Tibial artery (tissue), 4 donors: ENCODE results near the gene RANBP3.
"Not testable (repeated sequence)": the region's sequence is repeated elsewhere in the genome, so short reads cannot be mapped to it uniquely, and the experiment has no call there.

Source experiments
- DNase-seq, 2 donors: peaks; one replicate each; pipeline ENCODE4 v3.0.0-alpha.2; 2019
- H3K27ac ChIP-seq, 2 donors: fragments of 200-600 bp; sonication (generic) in 1 of 2; 1 replicate in 1 of 2; 2 replicates in 1 of 2; pipeline ENCODE4 v1.5.1; 2018 to 2019; ENCODE audit warnings: mild to moderate bottlenecking in 1 of 2
- H3K27me3 ChIP-seq, 2 donors: fragments of 200-600 bp; sonication (generic) in 1 of 2; one replicate each; pipeline versions ENCODE4 v1.5.1 to v1.6.0; 2016 to 2019
- H3K36me3 ChIP-seq, 3 donors: fragments of 200-600 bp; sonication (generic) in 2 of 3; one replicate each; pipeline ENCODE4 v1.5.1; 2016 to 2019; ENCODE audit warnings: mild to moderate bottlenecking in 2 of 3
- H3K4me1 ChIP-seq, 4 donors: fragments of 200-600 bp; sonication (generic) in 2 of 4; 1 replicate in 3 of 4; 2 replicates in 1 of 4; pipeline ENCODE4 v1.5.1; 2016 to 2019
- H3K4me3 ChIP-seq, 2 donors: fragments of 200-600 bp; sonication (generic) in 1 of 2; 1 replicate in 1 of 2; 2 replicates in 1 of 2; pipeline ENCODE4 v1.5.1; 2018 to 2019; ENCODE audit warnings: mild to moderate bottlenecking in 2 of 2
- H3K9me3 ChIP-seq, 3 donors: fragments of 200-600 bp; sonication (generic) in 1 of 3; one replicate each; pipeline ENCODE4 v1.5.1; 2016 to 2019
- CTCF ChIP-seq, 2 experiments: fragments of 200-600 bp in 1 of 2; fragments of 450-650 bp in 1 of 2; IDR thresholded peaks; one replicate each; pipeline ENCODE4 v1.5.1; 2017 to 2019; ENCODE audit warnings: antibody characterized with exemption in 2 of 2, mild to moderate bottlenecking in 1 of 2, moderate library complexity in 1 of 2
- intact Hi-C: fragments of 100-400 bp; cut with DNase I; formaldehyde crosslinking; loops from one replicate; pipeline ENCODE4 v1.15.0; 2023; ENCODE audit warnings: low total_unique reads

Gene RANBP3

GRCh38 chr19:5881543-5882299, 96.2 kb downstream of the RANBP3 start:
- no peak overlapping the region for H3K4me3 ChIP-seq
- H3K9me3 ChIP-seq: no peaks in the 10 kb centered on the region
- intact Hi-C loops: no loop called here
- H3K27me3 ChIP-seq: peaks cover 3 to 61% of the 10 kb centered on the region in 2 donors
- H3K36me3 ChIP-seq: no peaks in the 10 kb centered on the region
- H3K4me1 ChIP-seq: peaks cover 0 to 12% (median 11%) of the 10 kb centered on the region in 4 donors
- TF ChIP-seq CTCF (IDR thresholded peaks at IDR 0.05): no peak
- no peak overlapping the region for H3K27ac ChIP-seq
- DNase-seq: no peak

DNA sequence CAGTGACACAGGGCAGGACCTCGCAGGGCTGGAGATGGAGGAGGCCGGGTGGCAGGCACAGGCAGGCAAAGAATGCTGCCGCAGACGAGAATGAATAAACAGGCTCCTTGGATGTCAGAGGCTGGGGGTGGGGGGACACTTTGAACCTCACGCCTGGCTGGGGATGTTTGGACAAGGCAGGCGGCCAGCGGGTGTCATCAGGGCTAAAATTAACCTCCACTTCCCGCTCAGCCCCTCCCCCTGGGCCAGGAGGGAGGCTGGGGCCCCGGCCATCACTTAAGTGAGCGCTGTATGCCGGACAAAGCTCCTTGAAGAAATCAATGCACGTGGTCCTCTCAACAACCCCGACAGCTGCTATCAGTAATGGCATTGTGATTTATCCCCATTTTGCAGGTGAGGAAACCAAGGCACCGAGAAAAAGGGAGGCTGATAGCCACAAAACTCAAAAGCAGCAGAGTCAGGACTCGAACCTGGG, 97.3 kb downstream of the RANBP3 start:
- intact Hi-C loops: no loop called here
- H3K4me1 ChIP-seq: peaks cover 0 to 12% (median 11%) of the 10 kb centered on the region in 4 donors
- H3K4me3 ChIP-seq: no peak overlapping the region
- TF ChIP-seq CTCF (IDR thresholded peaks at IDR 0.05): no peak
- H3K27ac ChIP-seq: no peak overlapping the region
- H3K36me3 ChIP-seq: no peaks in the 10 kb centered on the region
- H3K9me3 ChIP-seq: no peaks in the 10 kb centered on the region
- no peak for DNase-seq
- H3K27me3 ChIP-seq: peaks cover 3 to 65% of the 10 kb centered on the region in 2 donors

- no peak overlapping the region for H3K27ac ChIP-seq
- H3K4me3 ChIP-seq: no peak overlapping the region
- intact Hi-C loops: no loop called here
- DNase-seq: no peak
- H3K9me3 ChIP-seq: no peaks in the 10 kb centered on the region
- no peaks in the 10 kb centered on the region for H3K36me3 ChIP-seq
- peaks cover 0 to 12% (median 11%) of the 10 kb centered on the region in 4 donors for H3K4me1 ChIP-seq
- peaks cover 3 to 69% of the 10 kb centered on the region in 2 donors for H3K27me3 ChIP-seq
- no peak for TF ChIP-seq CTCF (IDR thresholded peaks at IDR 0.05)
These were observed 97.7 kb downstream of the RANBP3 start for GRCh38 chr19:5880196-5880595.

GRCh38 chr19:5877882-5878281, 100.1 kb downstream of the RANBP3 start:
- H3K9me3 ChIP-seq: no peaks in the 10 kb centered on the region
- H3K27ac ChIP-seq: no peak overlapping the region
- peaks cover 3 to 82% of the 10 kb centered on the region in 2 donors for H3K27me3 ChIP-seq
- intact Hi-C loops: no loop called here
- no peak for DNase-seq
- H3K36me3 ChIP-seq: no peaks in the 10 kb centered on the region
- TF ChIP-seq CTCF (IDR thresholded peaks at IDR 0.05): no peak
- H3K4me1 ChIP-seq: peaks cover 0 to 12% (median 11%) of the 10 kb centered on the region in 4 donors
- no peak overlapping the region for H3K4me3 ChIP-seq

- Histone ChIP-seq H3K27ac (no peak overlapping the region), H3K4me1 (peaks cover 0 to 12% (median 11%) of the 10 kb centered on the region in 4 donors), H3K36me3 (no peaks in the 10 kb centered on the region), H3K9me3 (no peaks in the 10 kb centered on the region), H3K27me3 (peaks cover 3 to 82% of the 10 kb centered on the region in 2 donors), H3K4me3 (no peak overlapping the region)
- intact Hi-C loops: no loop called here
- DNase-seq: no peak
- no peak for TF ChIP-seq CTCF (IDR thresholded peaks at IDR 0.05)
These were observed 100.5 kb downstream of the RANBP3 start for GRCh38 chr19:5877427-5877826.

GRCh38 chr19:5874496-5874895, 103.4 kb downstream of the RANBP3 start:
- H3K9me3 ChIP-seq, H3K4me1 ChIP-seq, H3K4me3 ChIP-seq, intact Hi-C loops, DNase-seq, H3K27ac ChIP-seq, H3K36me3 ChIP-seq: not testable (repeated sequence)
- peaks cover 3 to 60% of the 10 kb centered on the region in 2 donors for H3K27me3 ChIP-seq
